Body of pancreas (tissue), 4 donors: Measurements from ENCODE around the gene CDC42SE2. TPM values are rescaled to one million over a fixed set of nuclear protein-coding genes. Genes with fewer than 3 reads are reported as not detected.

Experiments
- ATAC-seq: fragments of 150-250 bp; one replicate; pipeline ENCODE4 v1.9.1; 2016
- DNase-seq, 4 donors: peaks; one replicate each; pipeline ENCODE4 v3.0.0-alpha.2; 2019
- H3K27ac ChIP-seq, 4 donors: fragments of 200-600 bp; sonication (generic); 1 replicate in 3 of 4; 2 replicates in 1 of 4; pipeline versions ENCODE4 v1.5.1 to v1.6.1; 2016 to 2019; ENCODE audit warnings: mild to moderate bottlenecking in 1 of 4, mixed read lengths in 1 of 4, moderate library complexity in 1 of 4
- H3K27me3 ChIP-seq, 2 donors: fragments of 200-600 bp; sonication (generic); one replicate each; pipeline ENCODE4 v1.6.0; 2016; ENCODE audit warnings: mild to moderate bottlenecking in 1 of 2
- H3K36me3 ChIP-seq, 2 donors: fragments of 200-600 bp; sonication (generic); replicated peaks in 1 of 2; 2 replicates each; pipeline ENCODE4 v1.5.1; 2016; ENCODE audit warnings: low read depth in 2 of 2; ENCODE audit not compliant: insufficient read depth in 1 of 2
- H3K4me1 ChIP-seq: fragments of 200-600 bp; sonication (generic); one replicate; pipeline ENCODE4 v1.6.0; 2016
- H3K4me3 ChIP-seq, 2 donors: fragments of 200-600 bp; sonication (generic); 1 replicate in 1 of 2; 2 replicates in 1 of 2; pipeline ENCODE4 v1.5.1; 2016 to 2019
- H3K9me3 ChIP-seq, 3 donors: fragments of 200-600 bp; sonication (generic); 1 replicate in 2 of 3; 2 replicates in 1 of 3; pipeline ENCODE4 v1.5.1; 2016
- POLR2A ChIP-seq, 3 donors: fragments of 450-650 bp; IDR thresholded peaks; one replicate each; pipeline ENCODE4 v1.6.1; 2016; ENCODE audit warnings: antibody characterized with exemption in 3 of 3, mild to moderate bottlenecking in 2 of 3
- WGBS, 2 donors: methylation state at CpG; one replicate each; pipeline ENCODE4 v1.1.5; 2017; 5-methylcytosine and 5-hydroxymethylcytosine counted together
- intact Hi-C: fragments of 100-400 bp; cut with DNase I; formaldehyde crosslinking; loops from one replicate; pipeline ENCODE4 v1.15.1; 2023
- small RNA-seq: library from RNA; depleted of rRNA; stranded (forward); fragments of <200 nt; gene quantifications from one replicate; pipeline ENCODE3, GENCODE V24; 2016
- total RNA-seq, 2 donors: library from RNA; depleted of rRNA; stranded (reverse); fragments of >200 nt; gene quantifications; one replicate each; pipeline ENCODE4 v1.1.0, GENCODE V29; 2016
- TF ChIP-seq, protein P1 (sequence below), 7 experiments: fragments of 450-650 bp in 4 of 7; fragments of 200-600 bp in 3 of 7; sonication (generic) in 3 of 7; IDR thresholded peaks; one replicate each; pipeline ENCODE4 v1.5.1; 2016 to 2019; ENCODE audit warnings: antibody characterized with exemption in 7 of 7

Gene CDC42SE2
- total RNA-seq, 2 donors from 2014 or later: 23.4 to 33.5 TPM

DNA sequence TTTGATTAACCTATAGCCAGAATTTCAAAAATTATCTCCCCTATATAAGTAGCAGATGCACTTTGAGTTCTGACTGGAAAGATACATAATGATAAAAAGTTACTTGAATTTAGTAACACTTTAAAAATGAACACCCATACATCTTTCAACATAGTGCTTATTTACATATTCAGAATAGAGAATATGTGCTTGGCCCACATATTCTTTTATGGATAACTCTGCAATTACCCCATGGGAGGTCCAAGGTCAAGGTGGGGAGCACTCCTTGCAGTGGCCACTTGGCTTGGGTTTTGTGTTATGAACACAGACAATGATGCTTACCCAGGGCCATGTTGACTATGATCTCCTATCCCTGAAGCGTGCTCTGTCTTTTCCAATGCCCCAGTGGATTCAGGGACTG, 169.3 kb downstream of the CDC42SE2 start:
- intact Hi-C loops: no loop called here
- DNase-seq (no peak), ATAC-seq (no peak)
- no peak overlapping the region for H3K27ac ChIP-seq
- H3K4me1 ChIP-seq: no peaks in the 10 kb centered on the region
- no peaks in the 10 kb centered on the region for H3K27me3 ChIP-seq
- H3K36me3 ChIP-seq: no peaks in the 10 kb centered on the region
- no peaks in the 10 kb centered on the region for H3K9me3 ChIP-seq
- no peak overlapping the region for H3K4me3 ChIP-seq
- TF ChIP-seq POLR2A (IDR thresholded peaks at IDR 0.05): no peak
- TF ChIP-seq, protein P1, sequence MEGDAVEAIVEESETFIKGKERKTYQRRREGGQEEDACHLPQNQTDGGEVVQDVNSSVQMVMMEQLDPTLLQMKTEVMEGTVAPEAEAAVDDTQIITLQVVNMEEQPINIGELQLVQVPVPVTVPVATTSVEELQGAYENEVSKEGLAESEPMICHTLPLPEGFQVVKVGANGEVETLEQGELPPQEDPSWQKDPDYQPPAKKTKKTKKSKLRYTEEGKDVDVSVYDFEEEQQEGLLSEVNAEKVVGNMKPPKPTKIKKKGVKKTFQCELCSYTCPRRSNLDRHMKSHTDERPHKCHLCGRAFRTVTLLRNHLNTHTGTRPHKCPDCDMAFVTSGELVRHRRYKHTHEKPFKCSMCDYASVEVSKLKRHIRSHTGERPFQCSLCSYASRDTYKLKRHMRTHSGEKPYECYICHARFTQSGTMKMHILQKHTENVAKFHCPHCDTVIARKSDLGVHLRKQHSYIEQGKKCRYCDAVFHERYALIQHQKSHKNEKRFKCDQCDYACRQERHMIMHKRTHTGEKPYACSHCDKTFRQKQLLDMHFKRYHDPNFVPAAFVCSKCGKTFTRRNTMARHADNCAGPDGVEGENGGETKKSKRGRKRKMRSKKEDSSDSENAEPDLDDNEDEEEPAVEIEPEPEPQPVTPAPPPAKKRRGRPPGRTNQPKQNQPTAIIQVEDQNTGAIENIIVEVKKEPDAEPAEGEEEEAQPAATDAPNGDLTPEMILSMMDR (IDR thresholded peaks at IDR 0.05): no peak
- 82 to 100% methylated on average over 1 of the region's 1 CpG for WGBS, 2 donors

DNA sequence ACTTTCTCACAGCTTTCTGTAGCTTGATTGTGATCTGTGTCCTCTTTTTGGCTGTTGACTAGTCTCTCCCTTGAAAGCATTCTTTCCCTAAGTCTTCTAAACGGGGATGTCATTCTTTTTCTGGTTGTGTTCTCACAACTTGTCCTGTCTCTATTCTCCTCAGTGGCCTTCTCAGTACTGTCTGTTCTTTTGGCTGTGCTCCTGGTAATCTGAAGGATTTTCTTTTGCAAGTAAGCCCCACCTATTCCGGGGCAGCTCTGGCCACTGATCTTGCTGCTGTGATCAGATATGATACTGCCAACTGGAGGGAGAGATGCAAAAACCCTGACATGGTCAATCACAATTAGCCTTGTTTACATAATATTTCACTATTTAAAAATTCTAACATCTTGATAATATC, 172.2 kb downstream of the CDC42SE2 start:
- H3K9me3 ChIP-seq: no peaks in the 10 kb centered on the region
- H3K4me3 ChIP-seq: no peak overlapping the region
- no peaks in the 10 kb centered on the region for H3K27me3 ChIP-seq
- TF ChIP-seq POLR2A (IDR thresholded peaks at IDR 0.05): no peak
- TF ChIP-seq, protein P1 (IDR thresholded peaks at IDR 0.05): no peak
- no peaks in the 10 kb centered on the region for H3K36me3 ChIP-seq
- 73 to 91% methylated on average over 2 of the region's 2 CpGs for WGBS, 2 donors
- H3K27ac ChIP-seq: no peak overlapping the region
- no peaks in the 10 kb centered on the region for H3K4me1 ChIP-seq
- ATAC-seq (no peak), DNase-seq (no peak)
- intact Hi-C loops: no loop called here

DNA sequence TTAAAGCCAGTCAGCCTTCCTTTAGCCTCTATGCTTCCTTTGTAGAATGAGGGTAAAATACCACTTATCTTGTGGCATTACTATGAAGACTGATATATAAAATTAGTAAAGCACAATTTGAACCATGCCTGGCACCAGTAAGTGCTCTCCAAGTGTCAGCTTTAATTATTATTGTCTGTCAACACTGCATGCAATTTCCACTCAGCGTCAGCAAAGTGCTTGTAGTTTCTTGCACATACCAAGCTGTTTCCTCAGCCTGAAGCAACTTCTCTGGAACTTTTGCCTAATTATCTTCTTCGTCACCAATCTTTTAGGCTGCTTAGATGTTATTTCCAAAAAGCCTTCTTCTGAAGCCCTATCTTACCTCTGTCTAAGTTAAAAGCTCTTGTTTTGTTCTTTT, 177.3 kb downstream of the CDC42SE2 start:
- no peaks in the 10 kb centered on the region for H3K4me1 ChIP-seq
- WGBS, 2 donors: 87 to 88% methylated on average over 2 of the region's 2 CpGs
- no peak overlapping the region for H3K27ac ChIP-seq
- no peaks in the 10 kb centered on the region for H3K27me3 ChIP-seq
- no peaks in the 10 kb centered on the region for H3K36me3 ChIP-seq
- intact Hi-C loops: no loop called here
- no peak for ATAC-seq
- H3K9me3 ChIP-seq: no peaks in the 10 kb centered on the region
- TF ChIP-seq POLR2A (IDR thresholded peaks at IDR 0.05): no peak
- TF ChIP-seq, protein P1 (IDR thresholded peaks at IDR 0.05): no peak
- no peak overlapping the region for H3K4me3 ChIP-seq
- no peak for DNase-seq

Small RNA genes within 50 kb of the gene (small RNA-seq; reads per million reads assigned to genes)
- gene AC004777.1: not detected
- not detected for gene RF02271

Other genes starting within 250 kb of the CDC42SE2 start
- 100 to 1,000 TPM in 1 of 2 donors, 10 to 100 TPM in 1; 89.8 to 109 TPM for gene HINT1, start 98.8 kb upstream of the CDC42SE2 start, total RNA-seq
- 1 to 10 TPM; 3.4 to 3.6 TPM for gene LYRM7, start 93.1 kb upstream of the CDC42SE2 start, total RNA-seq